ENCODE measurements around the gene PTTG1IP.
A peak's percentile ranks its signal among the peaks of the same experiment; 100 is the strongest.

PTTG1IP gene

GRCh38 chr21:44873356-44874239 is at the start of gene PTTG1IP:
Gene PTTG1IP (minus strand): TSS chr21:44873690. CDS start chr21:44873616, 74 bp downstream.
- DNase-seq (ENCODE audit: low read depth) = peak; percentile 79
- TF ChIP-seq CTCF (IDR thresholded peaks at IDR 0.05; ENCODE audit: control insufficient read depth, extremely low read depth, insufficient read depth) = no peak
- peak within 1 kb of the TSS; percentile 91 for H3K4me3 ChIP-seq (ENCODE audit: low read depth, low read length)

- TF ChIP-seq CTCF (IDR thresholded peaks at IDR 0.05; ENCODE audit: control insufficient read depth, extremely low read depth, insufficient read depth) = no peak
- H3K4me3 ChIP-seq (ENCODE audit: low read depth, low read length) = no peak overlapping the region
- DNase-seq (ENCODE audit: low read depth) = no peak
Measured at GRCh38 chr21:44921928-44922327, 48.4 kb upstream of the PTTG1IP start.

- TF ChIP-seq CTCF (IDR thresholded peaks at IDR 0.05; ENCODE audit: control insufficient read depth, extremely low read depth, insufficient read depth) = no peak
- no peak within 1 kb of the TSS for H3K4me3 ChIP-seq (ENCODE audit: low read depth, low read length)
- DNase-seq (ENCODE audit: low read depth) = no peak
Measured at GRCh38 chr21:44920694-44921604, 47.5 kb upstream of the PTTG1IP start, which contains the start of gene ITGB2. Gene ITGB2 (minus strand): TSS chr21:44920899. CDS start chr21:44910782, 10,117 bp downstream.

GRCh38 chr21:44919913-44920693 is 46.6 kb upstream of the PTTG1IP start:
- H3K4me3 ChIP-seq (ENCODE audit: low read depth, low read length) = no peak overlapping the region
- DNase-seq (ENCODE audit: low read depth) = no peak
- TF ChIP-seq CTCF (IDR thresholded peaks at IDR 0.05; ENCODE audit: control insufficient read depth, extremely low read depth, insufficient read depth) = no peak

- no peak for TF ChIP-seq CTCF (IDR thresholded peaks at IDR 0.05; ENCODE audit: control insufficient read depth, extremely low read depth, insufficient read depth)
- no peak overlapping the region for H3K4me3 ChIP-seq (ENCODE audit: low read depth, low read length)
- no peak for DNase-seq (ENCODE audit: low read depth)
Measured at GRCh38 chr21:44919111-44919912, 45.8 kb upstream of the PTTG1IP start.

Measured in LNCaP clone FGC (cell line).